Astrocyte (in vitro differentiated cells and primary cell): Measurements from ENCODE around the gene SMAD4. TPM values are rescaled to one million over a fixed set of nuclear protein-coding genes. Genes with fewer than 3 reads are reported as not detected.

Experiments used
- DNase-seq: peaks from one replicate; pipeline ENCODE4 v3.0.0-alpha.2; 2010; ENCODE audit warnings: low read depth
- FAIRE-seq: peaks from 2 replicates; lab custom pipeline; 2011; peaks lifted over from hg19 to GRCh38; lab: Jason Lieb, UNC
- H2AFZ ChIP-seq: 2 replicates; pipeline ENCODE4 v1.6.0; 2012; ENCODE audit warnings: low read depth, low read length, inconsistent platforms
- H3K27ac ChIP-seq: 2 replicates; pipeline ENCODE4 v1.5.1; 2011; ENCODE audit warnings: low read depth, low read length, inconsistent platforms
- H3K27me3 ChIP-seq: 2 replicates; pipeline ENCODE4 v1.6.0; 2011; ENCODE audit warnings: low read length, inconsistent platforms; ENCODE audit not compliant: insufficient read depth
- H3K36me3 ChIP-seq: 2 replicates; pipeline ENCODE4 v1.5.1; 2011; ENCODE audit warnings: low read length, inconsistent platforms; ENCODE audit not compliant: insufficient read depth
- H3K4me1 ChIP-seq: 2 replicates; pipeline ENCODE4 v1.5.1; 2011; ENCODE audit warnings: low read length, inconsistent platforms; ENCODE audit not compliant: insufficient read depth
- H3K4me2 ChIP-seq: 2 replicates; pipeline ENCODE4 v1.6.0; 2012; ENCODE audit warnings: low read length, inconsistent platforms
- H3K4me3 ChIP-seq: 2 replicates; pipeline ENCODE4 v1.5.1; 2011; ENCODE audit warnings: low read depth, mild to moderate bottlenecking, low read length, inconsistent platforms; ENCODE audit not compliant: insufficient read depth
- H3K79me2 ChIP-seq: 2 replicates; pipeline ENCODE4 v1.6.0; 2012; ENCODE audit warnings: mild to moderate bottlenecking, low read length, inconsistent platforms; ENCODE audit not compliant: insufficient read depth
- H3K9ac ChIP-seq: 2 replicates; pipeline ENCODE4 v1.6.0; 2012; ENCODE audit warnings: mild to moderate bottlenecking, low read length, inconsistent platforms
- H3K9me3 ChIP-seq: 2 replicates; pipeline ENCODE4 v1.5.1; 2012; ENCODE audit warnings: low read depth, mild to moderate bottlenecking, low read length, inconsistent platforms; ENCODE audit not compliant: insufficient read depth
- H4K20me1 ChIP-seq: 2 replicates; pipeline ENCODE4 v1.6.0; 2012; ENCODE audit warnings: low read length, inconsistent platforms; ENCODE audit not compliant: insufficient read depth
- H3K27ac Mint-ChIP-seq: one replicate; pipeline ENCODE4 v1.8.0; 2021; ENCODE audit warnings: mild to moderate bottlenecking, mixed read lengths; ENCODE audit not compliant: unreplicated experiment
- H3K27me3 Mint-ChIP-seq: one replicate; pipeline ENCODE4 v1.8.0; 2021; ENCODE audit warnings: low read depth, mixed read lengths; ENCODE audit not compliant: unreplicated experiment
- H3K36me3 Mint-ChIP-seq: one replicate; pipeline ENCODE4 v1.8.0; 2021; ENCODE audit warnings: low read depth, mixed read lengths; ENCODE audit not compliant: unreplicated experiment
- H3K4me1 Mint-ChIP-seq: one replicate; pipeline ENCODE4 v1.8.0; 2021; ENCODE audit warnings: low read depth, mixed read lengths; ENCODE audit not compliant: unreplicated experiment
- H3K4me3 Mint-ChIP-seq: one replicate; pipeline ENCODE4 v1.8.0; 2021; ENCODE audit warnings: mild to moderate bottlenecking, moderate library complexity, mixed read lengths; ENCODE audit not compliant: unreplicated experiment
- H3K9me3 Mint-ChIP-seq: one replicate; pipeline ENCODE4 v1.8.0; 2021; ENCODE audit warnings: mild to moderate bottlenecking, mixed read lengths; ENCODE audit not compliant: unreplicated experiment
- EZH2 ChIP-seq: IDR thresholded peaks from 2 replicates; pipeline ENCODE4 v1.6.1; 2012; ENCODE audit warnings: mild to moderate bottlenecking, low read length, inconsistent platforms; ENCODE audit not compliant: insufficient read depth
- total RNA-seq: library from RNA; stranded (reverse); gene quantifications from 2 replicates; pipeline ENCODE4 v1.2.1, GENCODE V29; 2021
- TF ChIP-seq, protein P1 (sequence below): IDR thresholded peaks from 2 replicates; pipeline ENCODE4 v1.5.1; 2011; ENCODE audit warnings: low read depth, mild to moderate bottlenecking, inconsistent platforms, low read length, moderate library complexity; ENCODE audit not compliant: insufficient read depth

The SMAD4 gene
- total RNA-seq, 1 donor from 2014 or later, result 87.7 TPM

- Histone ChIP-seq H4K20me1 (peaks cover 17% of the 10 kb centered on the region), H3K4me1 (peaks cover 31% of the 10 kb centered on the region), H3K27me3 (no peaks in the 10 kb centered on the region), H3K4me2 (no peak overlapping the region), H3K9me3 (no peaks in the 10 kb centered on the region), H3K36me3 (peaks cover 13% of the 10 kb centered on the region), H3K27ac (no peak overlapping the region), H3K9ac (no peak overlapping the region), H3K4me3 (no peak overlapping the region), H2AFZ (no peak overlapping the region), H3K79me2 (peaks cover 67% of the 10 kb centered on the region)
- no peak for DNase-seq
- no peak overlapping the region for H3K27ac Mint-ChIP-seq
- TF ChIP-seq EZH2, result no peak
- TF ChIP-seq, protein P1, sequence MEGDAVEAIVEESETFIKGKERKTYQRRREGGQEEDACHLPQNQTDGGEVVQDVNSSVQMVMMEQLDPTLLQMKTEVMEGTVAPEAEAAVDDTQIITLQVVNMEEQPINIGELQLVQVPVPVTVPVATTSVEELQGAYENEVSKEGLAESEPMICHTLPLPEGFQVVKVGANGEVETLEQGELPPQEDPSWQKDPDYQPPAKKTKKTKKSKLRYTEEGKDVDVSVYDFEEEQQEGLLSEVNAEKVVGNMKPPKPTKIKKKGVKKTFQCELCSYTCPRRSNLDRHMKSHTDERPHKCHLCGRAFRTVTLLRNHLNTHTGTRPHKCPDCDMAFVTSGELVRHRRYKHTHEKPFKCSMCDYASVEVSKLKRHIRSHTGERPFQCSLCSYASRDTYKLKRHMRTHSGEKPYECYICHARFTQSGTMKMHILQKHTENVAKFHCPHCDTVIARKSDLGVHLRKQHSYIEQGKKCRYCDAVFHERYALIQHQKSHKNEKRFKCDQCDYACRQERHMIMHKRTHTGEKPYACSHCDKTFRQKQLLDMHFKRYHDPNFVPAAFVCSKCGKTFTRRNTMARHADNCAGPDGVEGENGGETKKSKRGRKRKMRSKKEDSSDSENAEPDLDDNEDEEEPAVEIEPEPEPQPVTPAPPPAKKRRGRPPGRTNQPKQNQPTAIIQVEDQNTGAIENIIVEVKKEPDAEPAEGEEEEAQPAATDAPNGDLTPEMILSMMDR, result no peak
- no peak for FAIRE-seq
- H3K4me3 Mint-ChIP-seq, result no peak overlapping the region
- H3K36me3 Mint-ChIP-seq, result no peaks in the 10 kb centered on the region
- H3K9me3 Mint-ChIP-seq, result no peaks in the 10 kb centered on the region
- no peaks in the 10 kb centered on the region for H3K27me3 Mint-ChIP-seq
- H3K4me1 Mint-ChIP-seq, result peaks cover 41% of the 10 kb centered on the region
These were observed 42.7 kb downstream of the SMAD4 start for GRCh38 chr18:51072586-51073313.

DNA sequence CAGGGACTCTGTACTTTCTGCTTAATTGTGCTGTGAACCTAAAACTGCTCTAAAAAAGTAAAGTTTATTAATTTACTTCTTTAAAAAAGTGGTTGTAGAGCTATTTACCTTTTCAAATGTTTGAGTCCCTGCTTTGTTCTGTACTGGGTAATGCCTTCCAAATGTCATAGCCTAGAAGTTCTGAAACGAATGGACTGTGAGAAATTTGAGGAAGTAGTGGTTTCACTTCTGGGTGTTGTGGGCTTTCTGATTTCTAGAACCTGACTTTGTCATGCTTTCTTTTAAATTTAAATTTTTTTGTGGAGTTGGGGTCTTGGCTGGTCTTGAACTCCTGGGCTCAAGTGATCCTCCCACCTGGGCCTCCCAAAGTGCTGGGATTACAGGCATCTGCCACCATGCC, 44.6 kb downstream of the SMAD4 start:
- Mint-ChIP-seq H3K27me3 (no peaks in the 10 kb centered on the region), H3K27ac (no peak overlapping the region), H3K4me3 (no peak overlapping the region), H3K36me3 (no peaks in the 10 kb centered on the region), H3K4me1 (peaks cover 35% of the 10 kb centered on the region), H3K9me3 (no peaks in the 10 kb centered on the region)
- H3K27ac ChIP-seq, result no peak overlapping the region
- no peak overlapping the region for H3K4me2 ChIP-seq
- H2AFZ ChIP-seq, result no peak overlapping the region
- no peaks in the 10 kb centered on the region for H3K27me3 ChIP-seq
- peaks cover 21% of the 10 kb centered on the region for H4K20me1 ChIP-seq
- peaks cover 56% of the 10 kb centered on the region for H3K79me2 ChIP-seq
- FAIRE-seq (no peak), DNase-seq (no peak)
- no peak overlapping the region for H3K9ac ChIP-seq
- H3K4me1 ChIP-seq, result peaks cover 19% of the 10 kb centered on the region
- peaks cover 22% of the 10 kb centered on the region for H3K36me3 ChIP-seq
- H3K9me3 ChIP-seq, result no peaks in the 10 kb centered on the region
- no peak for TF ChIP-seq EZH2
- H3K4me3 ChIP-seq, result no peak overlapping the region

- peaks cover 48% of the 10 kb centered on the region for H3K79me2 ChIP-seq
These were observed 46.5 kb downstream of the SMAD4 start for GRCh38 chr18:51076503-51076902.

More at GRCh38 chr18:51076503-51076902, 46.5 kb downstream of the SMAD4 start:
- FAIRE-seq (no peak), DNase-seq (no peak)
- H3K4me3 Mint-ChIP-seq, result no peak overlapping the region
- H3K27ac Mint-ChIP-seq, result no peak overlapping the region
- peaks cover 17% of the 10 kb centered on the region for H3K4me1 Mint-ChIP-seq
- no peaks in the 10 kb centered on the region for H3K27me3 Mint-ChIP-seq
- Histone ChIP-seq H3K4me3 (no peak overlapping the region), H3K9ac (no peak overlapping the region), H4K20me1 (peaks cover 17% of the 10 kb centered on the region), H3K9me3 (no peaks in the 10 kb centered on the region), H3K27ac (no peak overlapping the region), H3K4me1 (peaks cover 6% of the 10 kb centered on the region), H2AFZ (no peak overlapping the region), H3K4me2 (no peak overlapping the region), H3K36me3 (peaks cover 24% of the 10 kb centered on the region), H3K27me3 (no peaks in the 10 kb centered on the region)
- TF ChIP-seq, protein P1, result no peak
- no peak for TF ChIP-seq EZH2
- H3K9me3 Mint-ChIP-seq, result no peaks in the 10 kb centered on the region
- H3K36me3 Mint-ChIP-seq, result peaks cover 3% of the 10 kb centered on the region
